ENCODE measurements around the gene CHST9.
A peak's percentile ranks its signal among the peaks of the same experiment; 100 is the strongest.
"Not testable (repeated sequence)": the region's sequence is repeated elsewhere in the genome, so short reads cannot be mapped to it uniquely, and the experiment has no call there.

CHST9 gene

DNA sequence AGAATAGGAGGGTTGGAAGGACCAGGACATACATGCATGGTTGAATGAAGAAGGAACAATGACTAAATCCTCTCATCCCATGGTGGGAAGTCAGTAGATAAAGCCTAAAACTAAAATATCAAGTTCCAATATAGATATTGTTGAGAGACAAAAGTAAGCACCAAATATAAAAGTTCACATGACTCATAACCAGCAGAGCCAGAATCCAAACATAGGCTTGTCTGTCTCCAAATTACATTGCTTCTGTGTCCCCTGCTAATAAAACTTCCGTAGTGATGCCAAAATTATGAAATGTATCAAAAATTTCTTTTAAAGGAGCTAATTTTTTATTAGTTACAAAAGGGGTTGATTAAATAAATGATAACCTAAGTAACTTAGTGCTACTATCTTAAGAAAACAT, 19.7 kb downstream of the CHST9 start:
- no peak for DNase-seq

DNA sequence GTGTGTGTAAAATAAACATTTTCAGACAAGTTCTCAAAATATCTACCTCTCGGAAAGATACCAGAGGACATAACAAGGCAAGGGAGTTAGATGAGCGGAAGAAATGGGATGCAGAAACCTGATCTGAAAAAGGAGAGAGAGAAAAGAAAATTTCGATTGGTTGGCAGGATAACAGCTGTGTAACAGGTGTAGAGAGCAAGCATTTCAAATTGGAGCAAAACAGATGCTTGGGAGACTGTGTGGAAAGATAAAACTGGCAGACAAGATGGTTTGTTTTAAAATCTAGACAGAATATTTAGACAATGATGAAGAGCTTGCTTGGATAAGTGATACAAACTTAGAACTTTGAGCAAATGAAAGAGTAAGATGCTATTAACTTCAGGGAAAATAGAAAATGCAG, 20.2 kb downstream of the CHST9 start:
- no peak for DNase-seq

DNA sequence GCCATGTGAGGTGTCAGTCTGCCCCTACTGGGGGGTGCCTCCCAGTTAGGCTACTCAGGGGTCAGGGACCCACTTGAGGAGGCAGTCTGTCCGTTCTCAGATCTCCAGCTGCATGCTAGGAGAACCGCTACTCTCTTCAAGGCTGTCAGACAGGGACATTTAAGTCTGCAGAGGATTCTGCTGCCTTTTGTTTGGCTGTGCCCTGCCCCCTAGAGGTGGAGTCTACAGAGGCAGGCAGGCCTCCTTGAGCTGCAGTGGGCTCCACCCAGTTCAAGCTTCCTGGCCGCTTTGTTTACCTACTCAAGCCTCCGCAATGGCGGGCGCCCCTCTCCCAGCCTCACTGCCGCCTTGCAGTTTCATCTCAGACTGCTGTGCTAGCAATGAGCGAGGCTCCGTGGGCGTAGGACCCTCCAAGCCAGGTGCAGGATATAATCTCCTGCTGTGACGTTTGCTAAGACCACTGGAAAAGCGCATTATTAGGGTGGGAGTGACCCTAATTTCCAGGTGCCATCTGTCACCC, 21.9 kb downstream of the CHST9 start:
- DNase-seq: not testable (repeated sequence)

DNA sequence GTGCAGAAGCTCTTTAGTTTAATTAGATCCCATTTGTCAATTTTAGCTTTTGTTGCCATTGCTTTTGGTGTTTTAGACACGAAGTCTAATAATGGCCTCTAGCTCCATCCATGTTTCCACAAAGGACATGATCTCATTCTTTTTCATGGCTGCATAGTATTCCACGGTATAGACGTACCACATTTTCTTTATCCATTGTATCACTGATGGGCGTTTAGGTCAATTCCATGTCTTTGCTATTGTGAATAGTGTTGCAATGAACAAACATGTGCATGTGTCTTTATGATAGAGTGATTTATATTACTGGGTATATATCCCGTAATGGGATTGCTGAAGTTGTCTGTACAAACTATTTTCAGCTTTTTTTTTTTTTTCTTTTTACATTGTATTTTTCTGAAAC, 35.9 kb downstream of the CHST9 start:
- not testable (repeated sequence) for DNase-seq

DNA sequence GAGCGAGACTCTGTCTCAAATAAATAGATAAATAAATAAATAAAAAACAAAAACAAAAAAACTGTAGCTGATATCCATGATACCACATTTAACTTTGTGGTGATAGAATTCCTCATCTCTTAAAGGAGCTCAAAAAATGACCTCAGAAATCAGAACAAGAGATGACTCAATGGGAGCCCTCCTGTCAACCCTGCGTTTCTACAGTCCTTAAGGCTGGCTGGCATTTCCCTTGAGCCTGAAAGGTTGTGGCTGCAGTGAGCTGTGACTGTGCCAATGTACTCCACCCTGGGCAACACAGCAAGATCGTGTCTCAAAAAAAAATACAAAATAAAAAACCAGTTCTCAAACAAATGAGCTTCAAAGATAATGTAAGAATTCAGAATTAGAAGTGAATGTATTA, 40.4 kb downstream of the CHST9 start:
- no peak for DNase-seq

DNA sequence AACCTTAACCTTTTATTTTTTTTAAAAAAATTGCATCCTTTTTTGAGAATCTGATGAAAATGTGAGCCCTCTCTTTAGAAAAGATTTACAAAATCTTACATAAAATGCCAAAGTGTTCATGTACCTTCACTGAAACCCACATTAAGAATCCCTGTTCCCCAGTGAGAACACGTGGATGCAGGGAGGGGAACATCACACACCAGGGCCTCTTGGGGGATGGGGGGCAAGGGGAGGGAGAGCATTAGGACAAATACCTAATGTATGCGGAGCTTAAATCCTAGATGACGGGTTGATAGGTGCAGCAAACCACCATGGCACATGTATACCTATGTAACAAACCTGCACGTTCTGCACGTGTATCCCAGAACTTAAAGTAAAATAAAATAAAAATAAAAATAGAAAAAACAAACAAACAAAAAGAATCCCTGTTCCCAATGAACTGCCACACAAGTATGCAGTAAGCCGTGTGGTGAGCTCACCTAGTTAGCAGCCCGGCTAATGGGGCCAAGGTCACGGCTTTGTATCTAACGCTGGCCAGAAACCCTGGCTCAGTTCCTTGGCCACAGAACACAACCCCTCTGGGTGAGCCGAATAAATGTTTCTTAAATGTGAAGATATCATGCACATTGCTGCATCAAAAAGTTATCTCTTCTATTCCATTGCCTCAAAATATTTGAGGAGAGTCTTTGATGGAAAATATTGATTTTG, 41.4 kb downstream of the CHST9 start:
- DNase-seq: no peak

DNA sequence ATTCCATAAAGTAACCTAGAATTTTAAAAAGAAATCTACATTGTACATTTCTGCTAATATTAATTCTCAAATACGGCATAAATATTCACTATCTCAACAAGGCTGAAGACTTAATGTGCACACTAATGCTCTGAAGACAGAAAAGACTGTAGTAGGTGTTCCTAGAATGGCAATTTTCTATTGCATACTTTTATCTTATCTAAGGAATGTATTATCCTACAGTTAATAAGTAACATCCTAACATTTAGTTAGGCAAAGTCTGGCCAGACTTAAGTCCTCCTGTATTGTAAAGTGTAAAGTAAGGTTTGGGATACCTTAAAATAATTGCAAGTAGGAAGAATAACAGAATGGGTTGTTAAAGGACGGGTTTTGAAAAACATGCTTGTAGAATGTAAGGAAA, 42.2 kb downstream of the CHST9 start:
- no peak for DNase-seq

DNA sequence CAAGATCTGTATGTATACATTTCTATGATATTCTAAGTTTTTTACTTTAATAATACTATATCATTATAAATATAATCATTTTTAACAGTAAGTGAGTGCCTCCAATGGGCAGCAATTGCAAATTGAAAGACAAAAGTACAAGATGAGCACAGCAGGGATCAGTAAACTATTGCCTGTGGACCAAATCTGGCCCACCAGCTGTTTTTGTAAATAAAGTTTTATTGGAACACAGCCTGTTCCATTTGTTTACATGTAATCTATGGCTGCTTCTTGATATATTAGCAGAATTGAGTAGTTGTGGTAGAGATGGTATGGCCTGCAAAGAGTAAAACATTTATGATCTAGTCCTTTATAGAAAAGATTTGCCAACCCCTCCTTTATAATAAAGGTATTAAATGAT, 43.2 kb downstream of the CHST9 start:
- DNase-seq: no peak

DNA sequence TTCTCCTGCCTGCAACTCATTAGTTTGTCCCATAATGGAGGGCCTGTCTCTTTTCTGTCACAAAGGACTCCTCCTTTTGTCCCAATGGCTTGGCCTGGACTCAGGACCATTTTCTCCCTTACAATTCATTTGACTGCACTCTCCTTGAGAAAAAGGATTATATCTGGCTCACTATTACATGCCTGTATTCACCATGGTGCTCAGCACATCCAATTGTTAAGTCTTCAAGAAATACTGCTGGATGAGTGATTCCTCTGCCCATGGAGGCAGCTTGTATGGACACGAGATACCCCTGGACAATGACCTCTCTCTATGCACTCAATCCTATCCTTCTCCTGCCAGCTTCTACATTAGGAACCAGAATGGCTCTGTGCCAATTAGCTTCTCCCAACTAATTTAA, 47.0 kb downstream of the CHST9 start:
- peak; percentile 2 for DNase-seq

DNA sequence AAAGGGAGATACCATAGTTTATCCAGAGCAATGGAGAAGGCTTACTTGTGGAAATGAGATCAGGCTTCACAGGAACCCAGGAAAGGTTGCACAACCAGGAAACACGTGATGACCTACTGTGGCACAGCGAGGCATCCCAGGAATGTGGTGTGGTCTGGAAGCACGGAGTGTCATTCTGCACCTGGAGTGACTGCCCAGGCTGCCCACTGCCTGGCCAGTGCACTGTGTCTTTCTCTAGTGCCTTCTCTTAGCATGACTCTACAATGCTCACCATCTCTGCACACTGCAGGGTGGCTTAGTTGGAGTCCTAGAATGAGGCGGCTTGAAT, 48.9 kb downstream of the CHST9 start:
- no peak for DNase-seq

DNA sequence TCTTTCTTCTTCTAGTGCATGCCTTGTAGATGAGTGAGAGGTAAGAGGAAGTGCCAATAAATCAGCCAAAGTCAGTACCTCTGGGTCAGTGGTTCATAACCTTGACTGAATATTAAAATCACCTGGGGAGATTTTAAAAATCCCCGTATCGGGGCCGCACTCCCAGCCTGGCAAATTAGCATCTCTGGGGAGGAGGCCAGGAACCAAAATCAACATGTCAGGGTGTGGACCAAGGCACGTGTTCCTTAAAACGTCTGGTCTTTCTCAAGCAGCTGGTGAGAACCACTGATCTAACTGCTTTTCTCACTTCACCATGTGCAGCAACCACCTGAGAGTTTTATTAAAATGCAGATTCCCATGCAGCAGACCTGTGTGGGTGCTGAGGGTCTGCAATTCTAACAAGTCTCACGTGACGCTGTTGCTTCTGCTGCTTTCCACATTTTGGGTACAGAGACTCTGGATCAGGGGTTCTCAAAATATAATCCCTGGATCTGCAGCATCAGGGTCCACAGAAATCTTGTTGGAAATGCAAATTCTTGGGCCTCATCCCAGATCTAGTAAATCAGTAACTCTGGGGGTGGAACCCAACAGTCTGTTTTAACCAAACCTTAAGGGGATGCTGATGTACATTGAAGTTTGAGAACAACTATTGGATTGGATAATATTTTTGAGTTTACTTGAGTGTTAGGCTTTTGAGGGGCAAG, 49.5 kb downstream of the CHST9 start:
- no peak for DNase-seq

DNA sequence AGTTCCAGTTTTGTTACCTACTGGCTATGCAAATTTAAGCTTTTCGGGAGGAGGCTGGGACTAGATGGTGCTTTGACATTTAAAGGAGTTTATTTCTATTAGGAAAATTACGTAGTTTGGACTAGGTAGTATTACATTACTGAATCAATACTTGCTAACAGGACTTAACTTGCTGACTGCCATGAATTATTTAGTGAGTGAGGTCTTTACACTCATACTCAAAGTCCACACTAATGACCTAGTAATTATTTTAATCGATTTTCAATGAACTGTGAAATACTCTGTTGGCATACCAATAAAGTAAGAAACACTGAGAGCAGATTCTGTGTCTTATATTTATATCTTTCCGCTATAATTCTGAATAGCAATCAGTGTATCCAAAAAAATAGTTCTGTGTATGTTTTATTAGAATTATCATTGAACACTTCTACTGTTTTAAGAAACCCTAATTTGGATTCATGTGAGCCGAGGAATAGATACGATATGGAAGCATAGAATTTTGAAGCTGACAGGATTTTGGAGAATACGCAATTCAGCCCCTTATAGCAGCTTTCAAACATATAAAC, 55.0 kb downstream of the CHST9 start:
- no peak for DNase-seq

DNA sequence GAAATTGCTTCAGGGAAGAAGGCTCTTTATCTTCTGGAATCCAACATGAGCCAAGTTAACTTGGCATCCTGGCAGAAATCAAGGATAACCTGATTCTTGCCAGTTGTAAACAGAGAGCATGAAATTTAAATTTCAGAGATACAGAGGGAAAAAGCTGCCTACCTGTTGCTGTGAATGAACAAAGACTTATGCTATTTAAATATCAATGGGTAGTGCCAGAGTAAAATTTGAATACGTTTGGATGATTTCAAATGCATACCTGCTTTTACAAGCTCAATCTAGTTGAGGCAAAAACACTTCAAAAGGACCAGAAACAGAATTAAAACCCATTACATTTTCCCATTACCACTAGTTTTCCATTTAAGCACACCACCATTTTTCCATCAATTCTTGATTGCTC, 60.9 kb downstream of the CHST9 start:
- DNase-seq: no peak

DNA sequence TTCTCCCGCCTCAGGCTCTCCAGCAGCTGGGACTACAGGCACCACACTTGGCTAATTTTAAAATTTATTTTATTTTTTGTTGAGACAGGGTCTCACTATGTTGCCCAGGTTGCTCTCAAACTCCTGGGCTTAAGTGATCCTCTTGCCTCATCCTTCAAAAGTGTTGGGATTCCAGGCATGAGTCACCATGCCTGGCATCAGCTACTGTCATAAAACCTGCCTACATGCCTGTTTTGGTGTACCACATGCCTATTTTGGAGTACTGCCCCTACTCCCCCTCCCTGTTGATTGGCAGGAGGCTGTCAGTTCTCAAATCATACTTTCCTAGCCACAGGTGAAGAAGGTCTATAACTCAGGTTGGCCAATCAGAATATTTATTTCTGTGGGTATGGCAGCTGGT, 64.0 kb downstream of the CHST9 start:
- no peak for DNase-seq

DNA sequence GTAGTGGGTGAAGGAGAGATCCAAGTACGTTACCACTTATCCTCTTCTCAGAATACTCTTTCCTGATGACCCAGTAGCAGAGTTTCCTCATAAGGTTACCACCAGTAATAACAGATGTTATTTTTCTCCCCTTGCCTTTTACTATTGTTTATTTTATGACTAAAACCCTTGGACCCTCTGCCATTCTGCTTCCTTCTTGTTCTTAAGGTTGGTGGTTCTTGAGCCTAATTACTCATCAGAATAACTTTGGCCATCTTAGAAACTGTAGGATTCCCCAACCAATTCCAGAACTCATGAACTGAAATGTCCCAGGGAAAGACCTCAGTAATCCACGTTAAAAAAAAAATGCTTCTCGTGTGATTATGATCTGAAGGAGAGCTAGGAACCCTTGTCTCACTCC, 64.9 kb downstream of the CHST9 start:
- no peak for DNase-seq

DNA sequence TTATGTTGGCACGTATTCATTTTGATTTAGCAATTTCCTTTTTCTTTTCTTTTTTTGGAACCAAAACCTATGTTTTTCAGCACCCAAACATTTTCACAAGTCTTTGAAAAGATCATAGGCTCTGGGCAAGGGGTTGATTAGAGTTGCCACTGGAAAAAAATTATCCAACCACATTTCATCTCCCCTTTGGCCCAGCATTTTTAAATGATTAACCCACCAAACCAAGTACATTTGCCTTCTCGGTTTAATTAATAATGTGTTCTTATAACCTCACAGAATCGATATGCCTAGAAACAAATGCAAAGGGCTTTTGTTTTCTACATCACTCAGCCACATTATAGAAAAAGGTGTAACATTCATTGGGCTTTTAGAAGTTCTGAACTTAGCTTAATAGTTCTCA, 66.1 kb downstream of the CHST9 start:
- no peak for DNase-seq

DNA sequence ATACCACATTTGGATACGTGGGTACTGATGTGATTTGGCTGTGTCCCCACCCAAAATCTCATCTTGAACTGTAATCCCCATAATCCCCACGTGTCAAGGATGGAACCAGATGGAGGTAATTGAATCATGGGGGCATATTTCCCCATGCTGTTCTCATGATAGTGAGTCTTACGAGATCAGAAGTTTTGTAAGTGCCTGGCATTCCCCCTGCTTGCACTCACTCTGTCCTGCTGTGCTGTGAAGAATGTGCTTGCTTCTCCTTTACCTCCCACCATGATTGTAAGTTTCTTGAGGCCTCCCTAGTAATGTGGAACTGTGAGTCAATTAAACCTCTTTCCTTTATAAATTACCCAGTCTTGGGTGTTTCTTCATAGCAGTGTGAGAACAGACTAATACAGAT, 70.3 kb downstream of the CHST9 start:
- DNase-seq: no peak

DNA sequence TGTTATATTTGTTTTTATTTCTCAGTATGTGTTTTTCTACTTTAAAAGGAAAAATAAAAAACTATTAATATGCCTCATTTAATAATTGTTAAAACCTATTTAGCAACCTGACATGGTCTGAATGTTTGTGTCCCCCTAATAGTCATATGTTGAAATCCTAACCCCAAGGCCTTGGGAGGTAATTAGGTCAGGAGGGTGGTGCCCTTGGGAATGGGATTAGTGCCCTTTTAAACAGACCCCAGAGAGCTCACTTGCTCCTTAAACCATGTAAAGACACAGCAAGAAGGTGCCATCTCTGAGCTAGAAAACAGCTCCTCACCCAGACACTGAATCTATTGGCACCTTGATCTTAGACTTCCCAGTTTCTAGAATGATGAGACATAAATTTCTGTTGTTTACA, 71.8 kb downstream of the CHST9 start:
- no peak for DNase-seq

DNA sequence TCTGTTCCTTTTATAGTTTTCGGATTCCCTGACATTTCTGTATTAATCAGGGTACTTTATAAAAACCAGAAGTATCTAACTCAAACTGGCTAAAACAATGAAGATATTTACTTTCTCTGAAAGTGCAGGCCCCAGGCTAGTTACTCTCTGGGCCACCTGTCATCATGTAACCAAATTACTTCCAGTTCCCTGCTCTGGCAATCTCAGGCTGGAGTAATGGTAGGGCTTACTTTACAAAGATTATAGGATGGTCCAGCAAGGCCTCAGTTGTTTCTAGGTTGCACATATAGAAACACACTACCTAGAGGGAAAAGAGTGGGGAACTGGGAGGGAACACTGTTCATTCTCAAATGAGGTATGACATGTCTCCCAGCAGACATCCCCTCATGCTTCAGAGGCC, 74.8 kb downstream of the CHST9 start:
- DNase-seq: no peak

DNA sequence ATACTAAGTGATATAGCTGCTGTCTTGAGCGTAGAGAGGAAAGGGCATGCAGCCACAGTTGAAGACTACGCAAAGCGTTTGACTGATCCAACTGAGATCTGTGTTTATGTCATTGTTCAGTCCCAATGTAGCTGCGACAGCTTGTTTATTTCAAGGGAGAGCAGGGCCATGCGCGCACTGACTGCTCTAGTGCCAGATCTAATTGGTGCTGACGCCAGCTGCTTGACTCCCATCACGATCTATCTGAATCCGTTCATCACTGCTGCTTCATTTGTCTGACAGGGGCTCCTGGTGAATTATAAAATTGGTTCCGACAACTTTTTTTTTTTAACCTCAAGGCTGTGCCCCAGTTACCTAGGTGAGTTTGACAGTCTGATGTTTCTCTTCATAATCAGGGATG, 75.7 kb downstream of the CHST9 start:
- DNase-seq: no peak

DNA sequence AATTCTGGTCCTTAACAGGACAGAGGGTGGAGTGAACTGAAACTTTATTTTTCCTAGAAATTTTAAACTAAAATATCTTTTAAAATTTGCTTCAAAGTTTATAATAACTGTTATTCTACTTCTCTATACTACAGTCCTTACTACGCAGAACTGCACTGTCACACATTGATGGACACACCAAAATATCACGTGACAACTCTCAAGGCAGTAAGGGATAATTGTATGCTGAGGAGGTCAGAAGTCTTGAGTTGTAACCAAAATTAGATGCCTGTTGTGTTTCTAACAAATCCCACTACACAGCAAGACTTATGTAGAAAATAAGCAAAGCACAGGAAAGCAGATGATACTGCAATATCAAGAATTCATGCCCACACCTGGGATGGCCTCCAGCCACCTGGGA, 76.3 kb downstream of the CHST9 start:
- DNase-seq: no peak

DNA sequence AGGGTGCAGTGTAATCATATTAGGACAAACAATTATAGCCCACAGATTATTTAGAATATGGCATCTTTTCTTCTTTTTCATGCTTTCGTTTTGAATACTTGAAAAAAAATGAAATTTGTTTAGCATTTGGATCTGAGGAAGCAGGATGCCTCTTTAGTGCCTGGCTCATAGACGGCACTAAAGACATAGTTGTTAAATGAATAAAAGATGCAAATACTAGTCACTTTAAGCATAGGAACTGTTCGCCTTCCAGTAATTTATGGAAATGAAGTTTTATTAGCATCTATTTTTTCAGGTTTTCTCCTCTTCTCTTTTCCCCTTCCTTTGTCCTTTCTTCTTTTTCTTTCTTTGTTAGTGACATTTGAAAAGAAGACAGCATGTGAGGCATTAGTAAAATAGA, 80.4 kb downstream of the CHST9 start:
- no peak for DNase-seq

DNA sequence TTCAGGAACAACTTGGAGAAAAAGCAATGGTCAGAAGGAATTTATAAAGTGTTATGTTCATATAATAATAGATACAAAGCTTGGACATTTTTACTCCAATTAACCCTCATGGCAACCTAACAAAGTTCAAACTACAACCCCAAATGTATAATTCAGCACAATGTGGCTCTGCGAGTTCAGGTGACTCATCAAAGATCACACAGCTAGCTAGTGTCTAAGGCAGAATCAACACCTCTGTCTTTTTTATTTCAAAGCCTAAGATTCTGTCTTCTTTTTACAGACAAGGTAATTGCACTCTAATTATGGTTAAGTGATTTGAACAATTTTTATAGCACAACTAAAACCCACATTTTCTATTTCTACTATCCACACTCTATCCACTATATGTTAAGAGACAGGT, 90.5 kb downstream of the CHST9 start:
- DNase-seq: no peak

DNA sequence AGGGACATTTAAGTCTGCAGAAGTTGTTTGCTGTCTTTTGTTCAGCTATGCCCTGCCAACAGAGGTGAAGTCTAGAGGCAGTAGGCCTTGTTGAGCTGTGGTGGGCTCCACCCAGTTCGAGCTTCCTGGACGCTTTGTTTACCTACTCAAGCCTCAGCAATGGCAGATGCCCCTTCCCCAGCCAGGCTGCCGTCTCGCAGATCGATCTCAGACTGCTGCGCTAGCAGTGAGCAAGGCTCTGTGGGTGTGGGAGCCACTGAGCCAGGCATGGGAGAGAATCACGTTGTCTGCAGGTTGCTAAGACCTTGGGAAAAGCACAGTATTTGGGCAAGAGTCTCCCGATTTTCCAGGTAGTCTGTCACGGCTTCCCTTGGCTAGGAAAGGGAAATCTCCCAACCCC, 91.8 kb downstream of the CHST9 start:
- DNase-seq: not testable (repeated sequence)

DNA sequence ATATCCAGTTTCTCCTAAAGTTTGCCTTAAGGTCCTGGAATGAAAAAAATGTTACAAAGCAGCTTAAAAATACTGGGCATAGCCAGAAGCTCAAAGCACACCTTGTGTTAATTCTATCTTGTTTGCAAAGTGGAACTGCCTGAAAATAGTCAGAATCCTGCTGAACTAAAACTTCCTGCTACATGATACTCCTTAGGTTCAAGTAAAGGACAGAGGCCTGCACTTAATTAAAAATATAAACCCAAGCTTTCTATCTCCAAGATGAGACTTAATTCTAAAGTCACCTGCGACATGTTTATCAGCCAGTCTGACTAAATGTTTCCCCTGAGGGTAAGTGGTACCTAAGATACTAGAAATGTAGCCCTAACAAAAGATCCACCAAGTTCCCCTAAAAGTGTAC, 103.4 kb downstream of the CHST9 start:
- no peak for DNase-seq

Measured in NCI-H1092 treated with DMSO at 0.1 percent for 48 hours (cell line).